ENCODE data around the gene DYSF.
A peak's percentile ranks its signal among the peaks of the same experiment; 100 is the strongest.

DNA sequence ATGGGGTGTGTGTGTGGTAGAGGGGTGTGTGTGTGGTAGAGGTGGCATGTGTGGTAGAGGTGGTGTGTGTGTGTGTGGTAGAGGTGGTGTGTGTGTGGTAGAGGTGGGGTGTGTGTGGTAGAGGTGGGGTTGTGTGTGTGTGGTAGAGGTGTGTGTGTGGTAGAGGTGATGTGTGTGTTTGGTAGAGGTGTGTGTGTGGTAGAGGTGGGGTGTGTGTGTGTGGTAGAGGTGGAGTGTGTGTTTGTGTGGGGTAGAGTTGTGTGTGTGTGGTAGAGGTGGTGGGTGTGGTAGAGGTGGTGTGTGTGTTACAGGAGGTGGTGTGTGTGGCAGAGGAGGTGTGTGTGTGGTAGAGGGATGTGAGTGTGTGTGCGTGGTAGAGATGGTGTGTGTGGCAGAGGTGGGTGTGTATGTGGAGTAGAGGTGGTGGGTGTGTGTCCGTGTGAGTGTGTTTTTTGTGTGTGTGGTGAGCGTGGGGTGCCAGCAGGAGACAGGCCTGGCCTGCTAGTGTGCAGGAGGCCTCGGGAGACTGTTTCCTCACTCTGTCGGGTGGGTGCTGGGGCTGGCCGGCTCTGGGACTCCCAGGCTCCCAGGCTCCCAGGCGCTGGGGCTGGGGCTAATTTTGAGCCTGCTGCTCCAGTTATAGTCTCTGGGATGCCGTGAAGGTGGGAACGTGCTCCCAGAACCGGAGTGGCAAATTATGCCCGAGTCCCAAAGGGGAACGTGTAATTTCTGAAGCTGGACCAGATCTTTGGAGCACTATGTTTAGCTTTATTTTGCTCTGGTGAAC, 165.2 kb downstream of the DYSF start:
- TF ChIP-seq PBX3 (IDR thresholded peaks at IDR 0.05) = no peak
- TF ChIP-seq EZH2phosphoT487 (IDR thresholded peaks at IDR 0.05; ENCODE audit: borderline replicate concordance, low read depth) = no peak
- TF ChIP-seq, protein P1, sequence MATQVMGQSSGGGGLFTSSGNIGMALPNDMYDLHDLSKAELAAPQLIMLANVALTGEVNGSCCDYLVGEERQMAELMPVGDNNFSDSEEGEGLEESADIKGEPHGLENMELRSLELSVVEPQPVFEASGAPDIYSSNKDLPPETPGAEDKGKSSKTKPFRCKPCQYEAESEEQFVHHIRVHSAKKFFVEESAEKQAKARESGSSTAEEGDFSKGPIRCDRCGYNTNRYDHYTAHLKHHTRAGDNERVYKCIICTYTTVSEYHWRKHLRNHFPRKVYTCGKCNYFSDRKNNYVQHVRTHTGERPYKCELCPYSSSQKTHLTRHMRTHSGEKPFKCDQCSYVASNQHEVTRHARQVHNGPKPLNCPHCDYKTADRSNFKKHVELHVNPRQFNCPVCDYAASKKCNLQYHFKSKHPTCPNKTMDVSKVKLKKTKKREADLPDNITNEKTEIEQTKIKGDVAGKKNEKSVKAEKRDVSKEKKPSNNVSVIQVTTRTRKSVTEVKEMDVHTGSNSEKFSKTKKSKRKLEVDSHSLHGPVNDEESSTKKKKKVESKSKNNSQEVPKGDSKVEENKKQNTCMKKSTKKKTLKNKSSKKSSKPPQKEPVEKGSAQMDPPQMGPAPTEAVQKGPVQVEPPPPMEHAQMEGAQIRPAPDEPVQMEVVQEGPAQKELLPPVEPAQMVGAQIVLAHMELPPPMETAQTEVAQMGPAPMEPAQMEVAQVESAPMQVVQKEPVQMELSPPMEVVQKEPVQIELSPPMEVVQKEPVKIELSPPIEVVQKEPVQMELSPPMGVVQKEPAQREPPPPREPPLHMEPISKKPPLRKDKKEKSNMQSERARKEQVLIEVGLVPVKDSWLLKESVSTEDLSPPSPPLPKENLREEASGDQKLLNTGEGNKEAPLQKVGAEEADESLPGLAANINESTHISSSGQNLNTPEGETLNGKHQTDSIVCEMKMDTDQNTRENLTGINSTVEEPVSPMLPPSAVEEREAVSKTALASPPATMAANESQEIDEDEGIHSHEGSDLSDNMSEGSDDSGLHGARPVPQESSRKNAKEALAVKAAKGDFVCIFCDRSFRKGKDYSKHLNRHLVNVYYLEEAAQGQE (IDR thresholded peaks at IDR 0.05; ENCODE audit: low read depth, low read length) = no peak
- no peak for TF ChIP-seq RCOR1 (IDR thresholded peaks at IDR 0.05; ENCODE audit: low read length)
- TF ChIP-seq RAD21 (IDR thresholded peaks at IDR 0.05; ENCODE audit: low read length) = peak; percentile 12; the same call in 1 of the 2 replicates
- TF ChIP-seq, protein P2, sequence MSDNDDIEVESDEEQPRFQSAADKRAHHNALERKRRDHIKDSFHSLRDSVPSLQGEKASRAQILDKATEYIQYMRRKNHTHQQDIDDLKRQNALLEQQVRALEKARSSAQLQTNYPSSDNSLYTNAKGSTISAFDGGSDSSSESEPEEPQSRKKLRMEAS (IDR thresholded peaks at IDR 0.05; ENCODE audit: low read depth) = no peak
